ENCODE measurements around the gene PRRX2. TPM values are rescaled to one million over a fixed set of nuclear protein-coding genes. Genes with fewer than 3 reads are reported as not detected.

Gene PRRX2
- polyA plus RNA-seq, 1 donor (not counting 4 experiments of a cell fraction or from before 2014, with no cell fraction given) = not detected

DNA sequence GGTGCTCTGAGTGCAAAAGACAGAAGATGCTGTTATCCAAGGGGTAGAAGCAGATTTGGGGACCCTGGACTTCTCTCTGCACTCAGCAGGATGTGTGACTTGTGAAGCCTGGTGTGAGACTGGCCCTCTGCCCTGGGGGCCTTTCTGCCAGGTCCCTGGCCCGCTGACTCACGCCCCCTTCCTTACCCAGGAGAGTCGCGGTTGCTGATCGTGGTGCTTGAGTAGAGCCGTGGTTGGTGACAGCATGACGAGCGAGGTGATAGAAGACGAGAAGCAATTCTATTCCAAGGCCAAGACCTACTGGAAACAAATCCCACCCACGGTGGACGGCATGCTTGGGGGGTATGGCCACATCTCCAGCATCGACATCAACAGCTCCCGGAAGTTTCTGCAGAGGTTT, 33.0 kb upstream of the PRRX2 start:
- H3K9ac ChIP-seq (ENCODE audit: control insufficient read depth, extremely low read depth, insufficient read depth, low read length) = no peak overlapping the region
- no peak overlapping the region for H2AFZ ChIP-seq (ENCODE audit: control insufficient read depth, low read length)
- no peak overlapping the region for H3K4me2 ChIP-seq (ENCODE audit: control insufficient read depth, extremely low read depth, insufficient read depth, low read depth, low read length)
- peaks cover 6% of the 10 kb centered on the region for H3K9me1 ChIP-seq (ENCODE audit: control insufficient read depth, extremely low read depth, insufficient read depth, low read length)
- no peak for FAIRE-seq
- TF ChIP-seq, protein P1, sequence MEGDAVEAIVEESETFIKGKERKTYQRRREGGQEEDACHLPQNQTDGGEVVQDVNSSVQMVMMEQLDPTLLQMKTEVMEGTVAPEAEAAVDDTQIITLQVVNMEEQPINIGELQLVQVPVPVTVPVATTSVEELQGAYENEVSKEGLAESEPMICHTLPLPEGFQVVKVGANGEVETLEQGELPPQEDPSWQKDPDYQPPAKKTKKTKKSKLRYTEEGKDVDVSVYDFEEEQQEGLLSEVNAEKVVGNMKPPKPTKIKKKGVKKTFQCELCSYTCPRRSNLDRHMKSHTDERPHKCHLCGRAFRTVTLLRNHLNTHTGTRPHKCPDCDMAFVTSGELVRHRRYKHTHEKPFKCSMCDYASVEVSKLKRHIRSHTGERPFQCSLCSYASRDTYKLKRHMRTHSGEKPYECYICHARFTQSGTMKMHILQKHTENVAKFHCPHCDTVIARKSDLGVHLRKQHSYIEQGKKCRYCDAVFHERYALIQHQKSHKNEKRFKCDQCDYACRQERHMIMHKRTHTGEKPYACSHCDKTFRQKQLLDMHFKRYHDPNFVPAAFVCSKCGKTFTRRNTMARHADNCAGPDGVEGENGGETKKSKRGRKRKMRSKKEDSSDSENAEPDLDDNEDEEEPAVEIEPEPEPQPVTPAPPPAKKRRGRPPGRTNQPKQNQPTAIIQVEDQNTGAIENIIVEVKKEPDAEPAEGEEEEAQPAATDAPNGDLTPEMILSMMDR (optimal IDR thresholded peaks at IDR 0.05 in 1 of 3, IDR thresholded peaks at IDR 0.05 in 1 of 3, conservative IDR thresholded peaks at IDR 0.05 in 1 of 3; ENCODE audit: extremely low read depth in 1 of 3, insufficient read depth in 2 of 3, low read length in 3 of 3) = no peak
- no peak for TF ChIP-seq EZH2 (IDR thresholded peaks at IDR 0.05; ENCODE audit: low read length)
- peaks cover 36% of the 10 kb centered on the region for H4K20me1 ChIP-seq (ENCODE audit: control insufficient read depth, extremely low read depth, insufficient read depth, low read length)
- peaks cover 29 to 38% of the 10 kb centered on the region in 2 experiments for H3K36me3 ChIP-seq (ENCODE audit: control insufficient read depth in 2 of 2, extremely low read depth in 1 of 2, insufficient read depth in 2 of 2, low read length in 2 of 2)
- H3K27ac ChIP-seq (ENCODE audit: control insufficient read depth, insufficient read depth, low read length) = no peak overlapping the region
- no peak for DNase-seq (ENCODE audit: low read depth, low spot score)
- no peaks in the 10 kb centered on the region for H3K9me3 ChIP-seq (ENCODE audit: control insufficient read depth, low read depth, low read length)
- dilution Hi-C loops (cut with MboI; ENCODE audit: extremely low pct_ligation_motif_present, low sequenced_read_pairs) = loop anchor here (10.0 kb wide), 1 partner anchor 92 kb away; no protein-coding TSS in a partner anchor
- no peaks in the 10 kb centered on the region for H3K27me3 ChIP-seq (ENCODE audit: control insufficient read depth, extremely low read depth, insufficient read depth, low read length)
- H3K79me2 ChIP-seq (ENCODE audit: control insufficient read depth, insufficient read depth, low read length) = peaks cover 81% of the 10 kb centered on the region
- no peak overlapping the region for H3K4me3 ChIP-seq (ENCODE audit: control insufficient read depth in 2 of 3, extremely low read depth in 1 of 3, insufficient read depth in 2 of 3, low read depth in 1 of 3, low read length in 3 of 3)
- H3K4me1 ChIP-seq (ENCODE audit: control insufficient read depth, extremely low read depth, insufficient read depth, low read length) = peaks cover 27% of the 10 kb centered on the region

DNA sequence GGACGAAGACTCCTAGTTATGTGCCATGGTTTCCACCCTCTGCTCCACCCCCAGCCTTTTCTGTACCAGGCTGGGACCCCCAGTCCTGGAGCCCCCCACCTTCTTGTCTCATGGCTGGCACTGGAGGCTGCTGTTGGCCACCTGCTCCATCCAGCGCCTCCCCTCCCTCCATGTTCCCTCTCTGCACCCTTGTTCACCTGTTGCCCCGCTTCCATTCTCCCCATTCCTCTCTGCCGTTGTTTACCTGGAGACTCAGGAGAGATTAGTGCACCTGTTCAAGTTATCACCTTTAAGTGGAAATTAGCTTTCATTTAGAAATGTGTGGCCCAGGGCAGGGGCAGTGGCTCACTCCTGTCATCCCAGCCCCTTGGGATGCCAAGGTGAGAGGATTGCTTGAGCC, 32.2 kb upstream of the PRRX2 start:
- H3K36me3 ChIP-seq (ENCODE audit: control insufficient read depth in 2 of 2, extremely low read depth in 1 of 2, insufficient read depth in 2 of 2, low read length in 2 of 2) = peaks cover 36 to 44% of the 10 kb centered on the region in 2 experiments
- H3K4me2 ChIP-seq (ENCODE audit: control insufficient read depth, extremely low read depth, insufficient read depth, low read depth, low read length) = no peak overlapping the region
- peaks cover 79% of the 10 kb centered on the region for H3K79me2 ChIP-seq (ENCODE audit: control insufficient read depth, insufficient read depth, low read length)
- no peak overlapping the region for H3K27ac ChIP-seq (ENCODE audit: control insufficient read depth, insufficient read depth, low read length)
- no peak overlapping the region for H3K9ac ChIP-seq (ENCODE audit: control insufficient read depth, extremely low read depth, insufficient read depth, low read length)
- FAIRE-seq = no peak
- dilution Hi-C loops (cut with MboI; ENCODE audit: extremely low pct_ligation_motif_present, low sequenced_read_pairs) = loop anchor here (10.0 kb wide), 1 partner anchor 92 kb away; no protein-coding TSS in a partner anchor
- H4K20me1 ChIP-seq (ENCODE audit: control insufficient read depth, extremely low read depth, insufficient read depth, low read length) = peaks cover 36% of the 10 kb centered on the region
- H3K4me3 ChIP-seq (ENCODE audit: control insufficient read depth in 2 of 3, extremely low read depth in 1 of 3, insufficient read depth in 2 of 3, low read depth in 1 of 3, low read length in 3 of 3) = no peak overlapping the region
- H2AFZ ChIP-seq (ENCODE audit: control insufficient read depth, low read length) = no peak overlapping the region
- peaks cover 21% of the 10 kb centered on the region for H3K4me1 ChIP-seq (ENCODE audit: control insufficient read depth, extremely low read depth, insufficient read depth, low read length)
- TF ChIP-seq, protein P1 (optimal IDR thresholded peaks at IDR 0.05 in 1 of 3, IDR thresholded peaks at IDR 0.05 in 1 of 3, conservative IDR thresholded peaks at IDR 0.05 in 1 of 3; ENCODE audit: extremely low read depth in 1 of 3, insufficient read depth in 2 of 3, low read length in 3 of 3) = no peak
- TF ChIP-seq EZH2 (IDR thresholded peaks at IDR 0.05; ENCODE audit: low read length) = no peak
- no peaks in the 10 kb centered on the region for H3K9me3 ChIP-seq (ENCODE audit: control insufficient read depth, low read depth, low read length)
- peaks cover 6% of the 10 kb centered on the region for H3K9me1 ChIP-seq (ENCODE audit: control insufficient read depth, extremely low read depth, insufficient read depth, low read length)
- DNase-seq (ENCODE audit: low read depth, low spot score) = no peak
- H3K27me3 ChIP-seq (ENCODE audit: control insufficient read depth, extremely low read depth, insufficient read depth, low read length) = no peaks in the 10 kb centered on the region
